ENCODE results near the gene CACNA2D2.

GRCh38 chr3:50521572-50521971 is 18.1 kb upstream of the CACNA2D2 start:
- no peak for TF ChIP-seq FOSL2 (IDR thresholded peaks at IDR 0.05; ENCODE audit: borderline replicate concordance, low read depth)
- TF ChIP-seq POLR2AphosphoS5 (IDR thresholded peaks at IDR 0.05; ENCODE audit: low read depth, low read length), result no peak
- TF ChIP-seq RFX5 (IDR thresholded peaks at IDR 0.05; ENCODE audit: low read length), result no peak
- no peak for TF ChIP-seq RAD21 (IDR thresholded peaks at IDR 0.05; ENCODE audit: low read length)
- TF ChIP-seq PBX3 (IDR thresholded peaks at IDR 0.05), result no peak
- TF ChIP-seq YY1 (IDR thresholded peaks at IDR 0.05; ENCODE audit: low read depth), result no peak
- no peak for TF ChIP-seq CTCF (IDR thresholded peaks at IDR 0.05)
- no peak for TF ChIP-seq REST (IDR thresholded peaks at IDR 0.05; ENCODE audit: low read depth, low read length)
- TF ChIP-seq IRF3 (IDR thresholded peaks at IDR 0.05; ENCODE audit: low read depth, low read length), result no peak

Measured in SK-N-SH (cell line).